Astrocyte of the spinal cord (primary cell): ENCODE data around the gene LOXHD1.

ENCODE experiments used
- DNase-seq: peaks from one replicate; pipeline ENCODE4 v3.0.0; 2011; ENCODE audit warnings: low read depth, low spot score
- H3K4me3 ChIP-seq: 2 replicates; pipeline ENCODE4 v1.5.1; 2011; ENCODE audit warnings: low read depth, mild to moderate bottlenecking, low read length, moderate library complexity
- in situ Hi-C: cut with HindIII; loops from 2 replicates; pipeline ENCODE4 v1.10.0; 2017; ENCODE audit warnings: low sequenced_read_pairs
- TF ChIP-seq, protein P1 (sequence below): IDR thresholded peaks from 2 replicates; pipeline ENCODE4 v1.5.1; 2012; ENCODE audit warnings: low read depth, mild to moderate bottlenecking, low read length, inconsistent platforms

Gene LOXHD1

DNA sequence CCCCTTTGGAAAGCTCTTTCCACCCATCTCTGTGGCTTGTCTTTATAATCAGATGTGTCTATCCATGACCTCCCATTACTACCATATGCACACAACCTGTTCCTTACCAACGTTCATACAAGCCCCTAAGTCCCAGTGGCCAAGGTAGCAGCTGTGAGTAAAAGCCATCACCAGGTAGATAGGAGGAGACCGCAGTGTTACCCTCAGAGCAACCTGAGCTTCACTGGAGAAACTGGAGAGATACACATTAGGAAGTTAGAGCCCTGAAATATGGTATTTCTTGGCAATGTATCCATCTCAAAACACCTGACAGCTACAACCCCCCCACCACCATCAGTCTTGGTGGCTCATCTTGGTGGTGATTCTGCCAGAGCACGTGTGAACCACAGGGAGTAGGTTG, 26.0 kb downstream of the LOXHD1 start:
- DNase-seq, result no peak
- in situ Hi-C loops, result no loop called here
- TF ChIP-seq, protein P1, sequence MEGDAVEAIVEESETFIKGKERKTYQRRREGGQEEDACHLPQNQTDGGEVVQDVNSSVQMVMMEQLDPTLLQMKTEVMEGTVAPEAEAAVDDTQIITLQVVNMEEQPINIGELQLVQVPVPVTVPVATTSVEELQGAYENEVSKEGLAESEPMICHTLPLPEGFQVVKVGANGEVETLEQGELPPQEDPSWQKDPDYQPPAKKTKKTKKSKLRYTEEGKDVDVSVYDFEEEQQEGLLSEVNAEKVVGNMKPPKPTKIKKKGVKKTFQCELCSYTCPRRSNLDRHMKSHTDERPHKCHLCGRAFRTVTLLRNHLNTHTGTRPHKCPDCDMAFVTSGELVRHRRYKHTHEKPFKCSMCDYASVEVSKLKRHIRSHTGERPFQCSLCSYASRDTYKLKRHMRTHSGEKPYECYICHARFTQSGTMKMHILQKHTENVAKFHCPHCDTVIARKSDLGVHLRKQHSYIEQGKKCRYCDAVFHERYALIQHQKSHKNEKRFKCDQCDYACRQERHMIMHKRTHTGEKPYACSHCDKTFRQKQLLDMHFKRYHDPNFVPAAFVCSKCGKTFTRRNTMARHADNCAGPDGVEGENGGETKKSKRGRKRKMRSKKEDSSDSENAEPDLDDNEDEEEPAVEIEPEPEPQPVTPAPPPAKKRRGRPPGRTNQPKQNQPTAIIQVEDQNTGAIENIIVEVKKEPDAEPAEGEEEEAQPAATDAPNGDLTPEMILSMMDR, result no peak
- H3K4me3 ChIP-seq, result no peak overlapping the region

DNA sequence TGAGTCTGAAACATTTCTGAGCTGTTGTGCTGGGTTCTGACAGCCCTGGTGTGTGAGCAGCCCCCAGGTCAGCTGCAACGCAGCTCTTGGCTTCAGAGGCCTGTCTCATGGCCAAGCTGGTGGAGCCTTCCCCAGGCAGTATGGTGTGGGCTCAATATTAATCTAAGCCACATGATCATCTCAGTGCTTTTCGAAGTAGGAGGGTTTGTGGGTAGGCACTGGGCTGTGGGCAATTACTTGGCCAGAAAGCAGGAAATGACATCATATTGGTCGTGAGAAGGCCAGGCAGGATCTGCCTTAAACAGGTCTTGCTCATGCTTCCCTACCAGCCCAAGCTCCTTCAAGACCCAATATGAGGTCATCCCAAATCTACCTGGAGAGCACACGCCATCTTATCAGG, 26.9 kb downstream of the LOXHD1 start:
- H3K4me3 ChIP-seq, result no peak overlapping the region
- DNase-seq, result no peak
- in situ Hi-C loops, result no loop called here
- TF ChIP-seq, protein P1, result no peak

DNA sequence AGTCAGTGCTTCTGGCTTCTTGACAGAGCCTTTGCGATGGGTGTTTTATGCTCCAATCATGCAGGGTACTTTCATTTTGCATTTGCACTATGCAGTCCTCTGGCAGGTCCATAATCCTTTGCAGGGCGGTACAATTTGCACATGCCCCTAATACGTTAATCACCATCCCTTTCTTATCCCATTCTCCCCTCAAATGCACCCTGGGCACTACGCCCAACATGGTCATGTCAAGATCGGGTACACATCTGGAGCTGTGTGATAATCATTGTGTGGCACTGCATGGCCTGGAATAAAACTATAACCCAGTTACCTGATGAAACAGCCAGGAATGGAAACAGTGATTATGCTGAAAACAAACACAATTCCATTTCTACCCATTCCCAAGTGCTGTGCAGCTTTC, 27.7 kb downstream of the LOXHD1 start:
- in situ Hi-C loops, result no loop called here
- DNase-seq, result no peak
- H3K4me3 ChIP-seq, result no peak overlapping the region
- TF ChIP-seq, protein P1, result no peak

DNA sequence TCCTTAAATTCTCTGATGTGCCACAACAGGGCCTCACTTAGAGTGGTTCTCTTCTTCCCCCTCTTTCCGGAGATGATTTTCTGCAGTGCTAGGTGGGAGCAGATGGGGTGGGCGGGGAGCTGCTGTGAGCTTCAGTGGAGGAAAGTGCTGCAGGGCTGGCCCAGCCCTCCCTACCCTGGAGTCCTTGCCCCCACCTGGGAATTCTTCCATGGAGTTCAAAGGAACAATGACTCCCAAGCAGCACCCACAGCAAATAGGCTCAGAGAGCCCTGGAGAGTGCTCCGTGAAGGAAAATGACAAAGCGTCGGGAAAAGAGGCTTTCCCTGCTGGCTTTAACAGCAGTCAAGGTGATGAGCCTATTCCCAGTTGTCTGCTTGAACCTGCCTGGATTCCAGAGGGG, 28.8 kb downstream of the LOXHD1 start:
- TF ChIP-seq, protein P1, result no peak
- in situ Hi-C loops, result no loop called here
- no peak overlapping the region for H3K4me3 ChIP-seq
- DNase-seq, result no peak

DNA sequence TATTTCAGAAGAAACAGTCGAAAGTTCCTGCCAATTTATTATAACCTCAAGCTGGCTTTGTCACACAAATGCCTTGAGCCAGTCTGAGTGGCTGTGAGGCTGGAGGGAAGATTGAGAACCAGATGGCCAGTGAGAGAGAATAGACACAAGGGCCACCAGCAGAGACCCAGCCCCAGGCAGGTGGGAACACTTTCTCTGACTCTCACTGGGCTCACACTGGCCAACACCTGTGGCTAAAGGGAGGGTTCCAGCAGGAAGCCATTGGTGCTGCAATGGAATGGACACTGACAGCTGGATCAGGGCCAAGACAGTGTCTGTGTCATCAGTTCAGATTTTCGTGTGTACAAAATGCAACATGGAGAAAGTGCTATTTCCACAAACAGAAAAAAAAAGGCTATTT, 29.9 kb downstream of the LOXHD1 start:
- TF ChIP-seq, protein P1, result no peak
- H3K4me3 ChIP-seq, result no peak overlapping the region
- no peak for DNase-seq
- in situ Hi-C loops, result no loop called here

DNA sequence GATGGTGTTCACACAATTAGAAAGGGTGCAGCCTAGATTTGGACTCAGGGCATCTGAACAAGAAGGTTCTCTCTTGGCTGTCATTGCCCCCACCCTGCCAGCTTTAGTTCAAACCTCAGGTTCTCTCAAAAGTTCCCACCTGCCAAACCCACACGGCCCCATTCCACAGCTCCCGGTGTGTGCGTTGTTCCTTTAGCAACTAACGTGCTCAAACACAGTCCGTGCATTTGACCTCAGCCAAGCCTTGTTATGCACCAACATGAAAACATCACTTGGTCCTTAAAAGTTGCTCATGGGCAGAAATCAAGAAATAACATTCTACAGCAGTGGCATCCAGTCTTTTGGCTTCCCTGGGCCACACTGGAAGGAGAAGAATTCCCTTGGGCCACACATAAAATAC, 32.0 kb downstream of the LOXHD1 start:
- in situ Hi-C loops, result no loop called here
- H3K4me3 ChIP-seq, result no peak overlapping the region
- DNase-seq, result no peak
- TF ChIP-seq, protein P1, result no peak

DNA sequence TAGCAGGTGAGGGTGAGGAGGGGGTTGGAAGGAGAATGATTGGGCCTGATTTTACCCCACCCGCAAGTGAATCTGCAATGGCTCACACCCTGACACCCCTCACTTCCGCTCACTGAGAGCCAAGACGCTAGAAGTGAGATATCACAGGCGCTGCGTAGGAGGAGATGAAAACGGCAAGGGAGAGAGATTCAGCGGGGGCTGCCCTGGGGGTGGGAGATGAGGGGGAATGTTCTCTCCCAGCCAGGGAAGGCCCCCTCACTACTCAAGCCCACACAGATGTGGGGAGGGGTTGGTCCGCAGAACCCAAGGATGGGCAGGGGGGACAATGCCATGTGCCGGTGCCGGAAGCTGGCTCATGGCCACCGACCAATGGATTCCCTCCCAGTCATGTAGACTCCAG, 32.9 kb downstream of the LOXHD1 start:
- TF ChIP-seq, protein P1, result no peak
- no peak for DNase-seq
- no peak overlapping the region for H3K4me3 ChIP-seq
- in situ Hi-C loops, result no loop called here
